Superior temporal gyrus (tissue), 1 donor: ENCODE data around the gene USP13.

Source experiments
- DNase-seq: peaks from one replicate; pipeline ENCODE4 v3.0.0-alpha.2; 2016; ENCODE audit errors: extremely low spot score

The USP13 gene

DNA sequence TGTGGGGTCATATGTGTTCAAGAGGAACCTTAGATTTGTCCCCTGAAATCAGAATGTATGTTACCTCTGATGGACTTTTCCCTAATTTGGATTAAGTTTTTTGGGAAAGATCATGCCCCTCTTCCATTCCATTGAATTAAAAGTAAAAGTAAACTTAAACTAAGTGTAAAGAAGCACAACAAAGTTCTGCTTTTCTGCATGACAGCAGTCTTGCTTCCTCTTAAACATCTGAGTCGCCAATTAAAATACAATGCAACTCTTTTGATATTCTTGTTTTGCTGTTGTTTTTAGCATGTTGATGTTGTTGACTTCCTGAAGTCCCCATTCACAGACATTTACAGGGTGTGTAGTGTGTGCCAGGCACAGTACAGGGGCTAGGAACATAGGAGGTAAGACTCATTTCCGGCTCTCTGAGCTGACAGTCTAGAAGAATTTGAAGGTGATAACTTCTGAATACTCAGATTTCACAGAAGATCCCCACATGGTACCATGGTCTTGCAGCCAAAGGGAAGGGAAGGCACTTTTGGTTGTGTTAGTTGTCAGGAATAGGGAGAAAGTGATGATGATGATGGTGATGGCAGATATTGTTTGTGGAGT lies 45.0 kb downstream of the USP13 start:
- DNase-seq, result no peak

DNA sequence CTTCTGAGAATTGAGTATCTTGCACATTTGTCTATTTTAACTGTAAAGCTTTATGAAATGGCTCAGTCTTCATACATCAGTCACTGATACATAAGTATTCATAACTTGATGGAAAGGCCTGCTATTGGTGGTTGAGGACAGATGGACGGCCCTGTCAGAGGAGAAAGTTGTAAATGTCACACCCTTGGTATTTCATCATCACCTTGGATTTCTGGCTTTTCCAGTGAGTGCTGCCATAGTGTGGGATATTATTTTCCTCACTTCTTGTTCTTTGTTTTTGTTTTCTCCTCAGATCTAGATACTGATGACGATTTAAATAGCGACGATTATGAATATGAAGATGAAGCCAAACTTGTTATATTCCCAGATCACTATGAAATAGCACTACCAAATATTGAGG lies 47.9 kb downstream of the USP13 start:
- no peak for DNase-seq

DNA sequence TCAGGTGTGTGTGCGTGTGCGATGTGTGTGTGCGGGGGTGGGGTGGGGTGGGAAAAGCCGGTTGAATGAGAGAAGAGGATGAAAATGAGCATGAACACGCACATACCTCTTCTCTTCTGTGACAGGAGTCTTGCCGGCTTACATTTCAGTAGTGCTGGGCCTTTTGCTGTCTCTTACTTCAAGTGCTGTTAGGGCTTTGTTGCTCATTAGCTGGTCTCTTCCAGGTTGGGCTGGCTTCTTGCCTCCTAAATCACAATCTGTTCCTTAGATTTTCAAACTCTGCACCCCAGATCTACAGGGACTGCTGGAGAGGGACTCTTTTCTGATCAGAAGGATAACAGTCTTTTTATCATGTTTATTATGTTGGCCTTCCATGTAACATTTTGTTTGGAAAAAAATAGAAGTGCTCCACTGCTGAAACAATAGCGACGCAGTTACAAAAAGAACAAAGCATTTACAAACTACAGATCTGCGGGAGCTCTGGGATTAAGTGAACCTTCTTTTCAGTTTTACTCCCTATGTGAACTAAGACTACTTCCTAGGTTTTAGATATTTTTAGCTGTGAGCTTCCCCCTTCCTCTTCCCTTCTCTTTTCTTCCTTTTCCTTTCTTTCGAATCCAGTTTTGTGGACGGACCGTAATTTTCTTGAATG lies 48.5 kb downstream of the USP13 start:
- DNase-seq, result no peak

DNA sequence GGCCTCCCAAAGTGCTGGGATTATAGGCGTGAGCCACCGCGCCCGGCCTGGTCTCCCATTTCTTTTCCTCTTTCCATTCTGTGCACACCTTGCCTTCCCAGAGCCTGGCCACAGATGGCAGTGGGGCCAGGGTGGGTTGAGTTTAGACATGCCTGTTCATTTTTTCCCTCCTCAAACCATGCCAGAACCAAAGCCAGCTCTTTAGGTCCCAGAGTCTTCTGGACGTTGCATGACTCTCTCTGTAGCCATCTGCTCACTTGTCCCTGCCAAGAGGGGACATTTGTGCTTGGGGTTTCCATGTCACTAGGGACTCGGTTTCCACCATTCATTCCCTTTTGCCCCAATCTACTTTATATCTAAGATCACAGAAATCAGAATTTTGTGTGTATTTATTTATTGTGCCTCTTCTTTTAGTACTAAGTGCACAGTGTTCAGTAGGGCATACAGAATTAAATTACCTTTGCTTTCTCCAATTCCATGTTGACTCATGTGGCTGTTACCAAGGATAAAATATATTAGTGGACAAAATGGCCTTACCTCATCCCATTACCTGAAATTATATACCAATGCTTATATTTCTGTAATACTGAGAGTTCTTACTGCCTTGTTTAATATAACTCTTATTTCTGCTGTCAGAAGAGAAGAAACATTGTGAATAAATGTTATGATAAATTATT lies 49.6 kb downstream of the USP13 start:
- DNase-seq, result no peak

DNA sequence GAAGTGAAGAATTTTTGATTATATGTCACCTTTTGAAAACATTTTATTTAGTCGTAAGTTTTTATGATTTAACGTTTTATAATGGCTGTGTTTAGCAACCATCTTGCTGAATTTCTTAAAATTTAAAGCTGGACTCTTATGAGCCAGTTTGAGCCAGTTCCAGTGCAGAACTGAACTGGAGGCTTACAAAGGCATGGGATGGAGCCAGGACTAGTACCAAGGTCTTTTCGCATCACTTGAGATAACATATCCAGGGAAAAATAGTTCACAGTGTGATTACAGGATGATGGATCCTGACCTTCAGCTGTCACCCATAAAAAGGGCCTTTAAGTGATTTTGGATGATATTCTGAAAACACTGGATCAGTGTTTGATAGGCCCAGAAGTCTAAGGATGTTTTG lies 51.0 kb downstream of the USP13 start:
- DNase-seq, result no peak

DNA sequence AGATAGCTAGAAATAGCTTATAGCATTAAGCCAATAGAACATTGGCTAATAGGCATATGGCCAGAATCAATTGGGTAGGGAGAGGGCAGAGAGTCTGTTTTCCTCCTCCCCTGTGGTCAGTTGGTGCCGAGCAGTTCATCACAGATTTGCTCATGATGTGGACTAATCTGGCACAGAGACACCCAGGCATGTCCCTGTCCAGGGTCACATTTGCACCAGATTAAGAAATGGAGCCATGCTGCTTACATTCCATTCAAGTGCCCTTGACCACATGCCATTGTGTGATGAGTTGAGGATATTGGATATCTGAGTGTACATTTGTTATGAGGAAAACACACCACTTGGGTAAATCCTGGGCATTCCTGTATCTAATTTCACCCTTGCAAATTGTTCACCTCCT lies 53.4 kb downstream of the USP13 start:
- no peak for DNase-seq

DNA sequence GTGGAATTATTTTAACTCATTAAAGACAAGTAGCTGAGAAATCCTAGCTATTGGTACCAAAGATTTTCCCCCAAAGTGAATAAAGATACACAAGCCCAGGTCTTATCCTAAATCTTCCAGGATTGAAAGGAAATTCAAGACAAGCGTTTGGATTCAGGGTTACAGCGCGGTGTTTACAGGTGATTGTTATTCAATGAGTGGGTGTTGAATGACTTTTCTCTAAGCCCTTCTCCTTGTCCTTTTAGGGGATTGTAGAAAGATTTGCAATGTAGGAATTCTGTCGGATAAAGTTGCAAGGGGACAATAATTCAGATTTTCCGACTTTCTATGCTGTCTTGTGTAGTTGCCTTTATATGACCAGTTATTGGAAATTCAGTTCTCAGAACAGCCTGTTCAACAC lies 57.2 kb downstream of the USP13 start:
- DNase-seq, result no peak

DNA sequence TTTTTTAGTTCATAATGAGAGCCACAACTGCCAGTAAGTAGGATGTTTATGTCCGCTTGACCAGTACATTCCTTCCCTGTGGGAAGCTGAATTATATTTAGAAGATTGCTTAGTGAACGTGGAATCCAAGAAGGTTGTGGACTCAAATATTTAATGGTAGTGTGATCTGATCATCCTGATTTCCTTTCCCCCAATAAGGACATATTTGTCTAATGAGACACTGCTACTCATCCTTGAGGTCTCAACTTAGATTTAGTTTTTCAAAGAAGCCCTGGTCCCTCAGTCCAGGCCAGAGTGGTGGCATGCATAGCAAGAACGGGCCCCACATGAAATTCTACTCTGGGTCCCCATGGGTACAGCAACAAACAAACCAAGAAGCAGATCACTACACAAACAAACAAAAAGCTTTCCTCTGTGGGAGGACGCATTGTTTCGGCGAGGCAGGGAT lies 60.8 kb downstream of the USP13 start:
- no peak for DNase-seq

DNA sequence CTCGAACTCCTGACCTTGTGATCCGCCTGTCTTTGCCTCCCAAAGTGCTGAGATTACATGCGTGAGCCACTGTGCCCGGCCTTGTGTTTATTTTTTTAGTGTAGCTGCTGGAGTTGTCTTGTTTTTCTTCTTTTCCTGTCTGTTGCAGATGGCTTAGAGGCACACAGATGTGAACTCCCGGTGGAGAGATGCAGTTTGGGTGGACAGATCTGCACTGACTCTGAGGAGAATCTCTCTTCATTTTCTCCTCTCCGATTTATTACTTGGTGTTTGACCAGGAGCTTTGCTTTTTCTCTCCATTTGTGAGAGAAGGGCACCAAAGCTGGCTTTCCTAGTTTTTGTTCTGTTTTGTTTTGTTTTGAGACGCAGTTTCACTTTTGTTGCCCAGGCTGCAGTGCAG lies 62.7 kb downstream of the USP13 start:
- DNase-seq, result no peak

DNA sequence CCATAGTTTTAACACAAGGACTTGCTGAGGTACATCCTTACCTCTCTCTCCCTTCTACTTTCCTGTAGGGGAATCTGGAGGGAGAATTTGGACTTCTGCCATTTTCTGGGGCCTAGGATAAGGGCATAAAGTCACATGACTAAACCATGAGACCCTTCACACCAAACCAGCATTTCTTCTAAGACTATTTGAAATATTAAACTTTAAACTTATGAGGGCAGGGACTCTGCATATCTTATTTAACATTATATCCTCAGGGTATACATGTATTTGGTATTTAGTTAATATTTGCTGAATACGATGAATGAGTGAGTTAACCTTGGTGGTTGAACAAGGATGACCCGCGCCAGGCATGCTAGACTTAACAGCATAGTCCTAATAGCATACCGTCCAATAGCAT lies 63.4 kb downstream of the USP13 start:
- DNase-seq, result no peak

DNA sequence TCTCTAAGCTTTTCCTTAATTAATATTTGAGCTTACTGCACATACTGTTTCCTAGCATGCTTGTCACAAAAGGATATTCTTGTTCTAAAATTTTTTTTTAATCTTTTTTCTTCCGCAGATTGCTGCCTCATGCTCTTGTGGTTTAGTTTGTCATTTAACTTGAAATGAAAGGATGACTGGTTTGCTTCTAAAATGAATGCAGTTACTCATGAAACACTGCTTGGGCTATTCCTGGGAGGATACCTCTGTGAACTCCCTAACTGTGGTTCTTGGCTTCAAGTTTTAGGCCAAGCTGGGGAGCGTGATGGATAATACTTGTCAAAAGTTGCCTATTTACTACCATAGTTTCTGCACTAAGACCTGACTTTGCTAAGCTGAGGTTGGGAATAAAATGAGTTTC lies 64.0 kb downstream of the USP13 start:
- DNase-seq, result no peak

DNA sequence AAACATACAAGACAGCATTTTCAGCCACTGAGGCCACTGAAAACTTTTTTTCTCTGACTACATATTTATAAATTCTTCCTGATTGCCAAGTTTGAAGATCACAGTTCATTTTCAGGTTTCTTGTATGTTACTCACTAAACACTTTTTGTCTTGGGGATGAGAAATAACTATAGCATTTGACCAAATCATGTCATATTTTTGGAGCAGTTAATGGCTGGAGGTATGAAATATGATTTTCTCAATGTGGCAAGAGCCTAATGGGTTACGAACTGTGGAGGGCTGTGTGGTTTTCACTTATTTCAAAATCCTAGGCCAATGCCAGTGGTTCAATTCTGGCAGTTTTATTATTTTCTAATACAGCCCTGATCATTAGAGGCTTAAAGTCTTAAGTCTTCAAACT lies 64.4 kb downstream of the USP13 start:
- no peak for DNase-seq

DNA sequence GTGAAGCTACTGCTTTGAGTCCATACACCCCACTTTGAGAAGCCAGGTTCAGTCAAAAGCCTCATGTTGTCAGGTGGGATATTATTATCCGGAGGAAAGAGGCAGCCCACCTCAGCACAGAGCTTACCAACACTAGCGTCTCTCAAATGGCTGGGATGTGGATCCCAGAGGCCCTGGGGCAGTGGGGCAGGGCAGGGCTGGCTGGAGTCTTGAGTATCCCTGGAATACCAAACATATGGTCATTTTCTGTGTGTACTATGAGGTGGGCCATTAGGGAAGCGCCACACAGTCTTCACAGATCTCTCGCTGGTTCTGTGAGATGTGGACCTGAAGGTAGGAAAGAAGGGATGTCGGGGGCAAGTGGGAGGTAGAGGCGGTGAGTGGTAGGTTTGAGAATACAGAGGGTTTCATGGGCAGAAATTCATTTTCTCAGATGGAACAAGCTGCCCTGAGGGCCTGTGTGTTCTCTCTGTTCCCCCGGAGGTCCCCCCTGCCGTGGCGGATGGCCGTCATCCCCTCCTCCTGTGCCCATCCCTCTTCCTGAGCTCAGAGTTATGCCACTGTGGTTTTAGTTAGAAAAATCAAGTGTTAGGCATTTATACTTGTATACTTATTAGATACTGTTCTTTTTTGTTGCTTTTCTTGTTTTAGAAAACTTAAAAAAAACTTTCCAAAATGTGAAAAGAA lies 66.4 kb downstream of the USP13 start:
- DNase-seq, result no peak

DNA sequence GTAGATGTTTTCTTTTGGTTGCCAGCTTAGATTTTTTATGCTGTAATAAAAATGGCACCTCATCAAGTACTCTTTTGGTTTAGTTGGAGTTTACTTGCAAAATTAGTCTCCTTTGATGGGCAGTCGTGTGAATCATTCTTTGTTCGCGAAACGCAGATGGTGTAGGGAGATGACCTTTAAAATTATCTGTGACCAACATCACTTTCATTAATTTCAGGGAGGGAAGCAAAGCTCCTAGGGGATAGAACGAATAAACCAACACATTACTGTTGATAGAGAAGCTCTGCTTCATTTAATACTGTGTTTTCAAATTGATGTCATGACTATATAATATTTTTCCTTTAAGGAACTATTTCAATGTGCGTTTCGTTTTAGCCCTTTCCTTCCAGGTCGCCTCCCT lies 67.4 kb downstream of the USP13 start:
- DNase-seq, result no peak

DNA sequence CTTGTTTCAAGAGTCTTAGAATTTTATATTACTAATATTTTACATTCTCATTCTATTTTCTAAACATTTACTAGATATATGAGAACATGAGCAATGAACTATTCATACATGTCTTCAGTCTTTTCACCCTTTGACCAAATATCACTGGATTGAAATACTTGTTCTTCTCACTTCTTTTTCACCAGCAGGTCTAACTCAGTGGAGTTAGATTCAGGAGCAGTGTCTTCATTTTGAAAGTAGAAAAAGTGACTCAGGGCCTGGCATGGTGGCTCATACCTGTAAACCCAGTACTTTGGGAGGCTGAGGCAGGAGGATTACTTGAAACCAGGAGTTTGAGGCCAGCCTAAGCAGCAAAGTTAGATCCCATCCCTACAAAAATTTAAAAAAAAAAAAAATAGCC lies 70.8 kb downstream of the USP13 start:
- DNase-seq, result no peak

DNA sequence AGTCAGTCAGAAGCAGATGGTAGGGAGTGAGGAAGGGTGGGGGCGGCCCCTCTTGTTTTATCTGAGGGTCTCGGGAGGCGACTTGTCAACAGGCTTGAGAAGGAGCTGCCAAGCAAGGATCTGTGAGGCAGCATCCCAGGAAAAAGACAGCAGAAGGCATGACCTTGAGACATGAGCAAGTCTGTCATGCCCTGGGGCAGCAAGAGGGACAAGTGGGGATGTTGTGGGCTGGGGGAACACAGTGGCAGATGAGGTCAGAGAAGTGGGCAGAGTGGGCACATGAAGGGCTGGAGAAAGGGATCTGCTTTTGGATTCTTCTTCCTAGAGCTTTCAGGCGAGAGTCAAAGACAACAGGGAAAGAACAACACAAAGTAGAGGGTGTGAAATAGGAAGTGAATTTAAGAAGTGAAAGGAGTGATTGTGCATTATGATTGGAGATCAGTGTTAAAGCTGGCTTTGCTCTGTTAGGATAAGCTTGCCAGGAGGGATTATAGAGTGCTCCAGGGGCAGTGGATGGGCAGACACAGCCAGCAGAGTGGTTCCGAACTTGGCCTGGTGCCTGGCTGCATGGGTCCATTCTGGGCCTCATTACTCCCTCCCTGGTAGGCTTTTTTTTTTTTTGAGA lies 73.3 kb downstream of the USP13 start:
- no peak for DNase-seq

DNA sequence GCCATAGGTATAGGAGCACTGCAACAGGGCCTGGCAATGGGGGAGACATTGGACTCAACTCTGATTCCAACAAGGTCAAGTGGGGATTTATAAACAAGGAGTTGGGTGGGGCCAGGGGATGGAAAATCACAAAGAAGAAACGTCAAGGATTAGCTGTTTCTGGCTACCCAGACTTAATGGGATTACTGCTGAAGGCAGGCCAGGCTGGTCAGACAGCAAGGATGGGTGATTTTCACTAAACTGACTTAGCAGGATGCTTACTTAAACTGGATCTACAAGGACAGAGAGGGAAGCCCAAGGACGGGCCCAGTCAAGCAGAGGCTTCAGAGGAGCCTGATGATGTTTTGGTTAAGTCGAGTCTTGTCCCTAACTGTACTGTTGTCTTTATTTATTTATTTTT lies 76.2 kb downstream of the USP13 start:
- no peak for DNase-seq

DNA sequence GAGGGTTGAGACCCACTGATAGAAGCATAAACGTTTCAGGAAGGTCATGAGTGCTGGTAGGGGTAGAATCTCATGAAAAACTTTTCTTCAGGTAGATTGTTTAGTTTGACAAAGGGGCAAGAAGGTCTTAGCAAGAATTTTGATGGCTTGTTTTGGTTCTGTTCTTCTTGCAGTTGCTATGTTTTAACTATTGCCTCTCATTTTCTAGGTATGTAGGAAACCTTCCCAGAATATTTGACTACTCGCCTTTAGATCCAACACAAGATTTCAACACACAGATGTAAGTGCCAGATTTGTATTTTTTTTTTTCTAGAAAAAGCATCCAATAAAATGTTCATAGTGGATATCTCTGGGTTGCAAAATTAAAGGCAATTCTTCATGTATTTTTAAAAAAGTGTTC lies 77.1 kb downstream of the USP13 start:
- no peak for DNase-seq

DNA sequence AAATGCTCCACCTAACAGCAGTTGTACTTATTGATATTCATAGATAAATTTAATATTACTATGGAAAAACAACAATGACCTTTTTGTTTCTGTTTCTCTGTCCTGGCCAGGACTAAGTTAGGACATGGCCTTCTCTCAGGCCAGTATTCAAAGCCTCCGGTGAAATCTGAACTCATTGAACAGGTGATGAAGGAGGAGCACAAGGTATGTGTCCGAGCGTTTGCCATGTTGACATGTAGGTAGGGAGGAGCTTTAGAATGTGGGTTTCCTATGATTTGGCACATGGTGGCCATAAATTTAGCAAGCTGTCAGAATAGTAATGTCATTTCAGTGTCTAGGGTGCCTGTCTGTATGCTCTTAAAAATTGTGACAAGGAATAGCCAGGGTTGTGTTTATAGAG lies 77.7 kb downstream of the USP13 start:
- DNase-seq, result no peak

DNA sequence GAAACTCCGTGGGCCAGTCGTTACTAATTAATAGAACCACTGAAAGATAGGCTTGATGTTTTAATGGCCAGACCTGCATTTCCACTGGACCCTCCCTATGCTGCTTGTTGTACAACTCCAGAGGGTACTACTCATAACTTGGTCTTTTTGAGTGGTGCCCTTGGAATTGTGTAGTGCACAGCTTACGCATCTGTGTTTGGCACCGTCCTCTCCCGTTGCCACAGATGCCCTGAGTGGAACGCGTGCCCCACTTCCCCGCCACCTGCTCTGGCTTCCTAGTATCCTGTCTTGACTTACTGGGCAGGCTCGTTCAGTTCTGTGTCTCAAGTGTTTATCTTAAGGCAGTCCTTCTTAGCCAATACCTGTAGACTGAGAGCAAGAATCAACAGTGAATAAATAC lies 78.7 kb downstream of the USP13 start:
- no peak for DNase-seq

DNA sequence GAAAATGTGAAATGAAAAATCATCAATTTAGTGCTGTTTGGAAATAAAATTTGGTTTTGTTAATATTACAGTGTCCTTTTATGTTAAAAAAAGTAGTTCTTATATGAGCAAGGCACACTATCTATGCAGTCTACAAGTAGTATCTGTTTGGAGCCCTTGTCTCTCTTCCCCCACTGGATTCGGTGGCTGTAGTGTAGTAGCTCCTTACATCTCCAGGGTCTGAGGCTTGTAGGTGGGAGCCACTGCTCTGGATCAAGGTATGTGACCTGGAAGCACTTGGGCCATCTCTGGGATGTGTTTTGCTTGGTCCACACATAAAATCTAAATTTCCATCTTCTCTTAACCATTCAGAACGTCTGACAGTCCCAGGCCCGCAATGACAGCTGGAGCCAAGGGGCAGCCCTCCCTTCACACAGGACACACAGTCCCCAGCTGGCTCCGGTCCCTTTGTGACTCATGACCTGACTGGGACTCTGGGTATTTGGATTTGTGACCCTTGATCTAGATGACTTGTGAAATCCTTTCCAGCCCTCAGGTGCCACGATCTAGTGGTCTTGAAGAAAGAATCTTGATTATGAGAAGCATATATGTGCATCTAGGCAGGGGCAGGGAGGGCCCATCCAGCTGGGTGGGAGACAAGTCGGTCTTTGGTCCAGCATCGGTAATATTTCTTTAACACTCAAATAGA lies 80.0 kb downstream of the USP13 start:
- DNase-seq, result no peak

DNA sequence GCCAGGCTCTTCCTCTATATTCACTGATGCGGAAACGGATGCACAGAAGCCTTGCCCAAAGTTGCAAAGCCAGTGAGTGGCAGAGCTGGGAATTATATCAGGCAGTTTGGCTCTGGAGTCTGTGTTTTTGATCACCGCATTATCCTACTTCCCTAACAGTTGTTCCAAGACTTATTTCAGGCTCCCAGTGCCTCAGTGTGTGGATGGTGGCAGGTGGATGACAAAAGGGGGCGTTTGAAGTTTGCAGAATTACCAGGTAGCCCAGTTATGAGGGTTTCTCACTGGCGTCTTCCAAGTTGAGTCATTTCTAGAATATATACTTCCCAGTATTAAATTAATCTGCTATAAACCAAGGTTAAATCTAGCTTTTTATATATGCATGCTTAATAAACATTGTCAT lies 81.0 kb downstream of the USP13 start:
- no peak for DNase-seq
